OCI-LY7 (cell line): ENCODE measurements around the gene DAND5. TPM values are rescaled to one million over a fixed set of nuclear protein-coding genes. Genes with fewer than 3 reads are reported as not detected.
"Not testable (repeated sequence)": the region's sequence is repeated elsewhere in the genome, so short reads cannot be mapped to it uniquely, and the experiment has no call there.

Experiments used
- BruUV-seq: library from RNA; stranded (reverse); fragments of 400-500 nt; replicated peaks from 2 replicates; lab custom pipeline; 2021; lab: Mats Ljungman, UMichigan
- CTCF ChIA-PET: fragments of 300-600 bp; sonication (Branson Sonifier 250); formaldehyde crosslinking; loops from one replicate; lab custom pipeline; 2022; ENCODE audit warnings: antibody characterized with exemption; ENCODE audit not compliant: unreplicated experiment; lab: Charles Lee
- POLR2A ChIA-PET: fragments of 300-600 bp; sonication (Branson Sonifier 250); formaldehyde crosslinking; loops from one replicate; lab custom pipeline; 2022; ENCODE audit warnings: antibody characterized with exemption; lab: Charles Lee
- DNase-seq: peaks from one replicate; pipeline ENCODE4 v3.0.0-alpha.2; 2015; ENCODE audit warnings: low spot score
- H2AFZ ChIP-seq: fragments of 200-600 bp; sonication (generic), shearing (Covaris generic); 2 replicates; pipeline ENCODE4 v1.6.1; 2014; ENCODE audit warnings: mild to moderate bottlenecking, antibody characterized with exemption, low read length, moderate library complexity
- H3K27ac ChIP-seq: fragments of 200-600 bp; sonication (generic); 2 replicates; pipeline ENCODE4 v1.5.1; 2014; ENCODE audit warnings: mixed run types, low read depth, mild to moderate bottlenecking, moderate library complexity, low read length, inconsistent platforms; ENCODE audit not compliant: poor library complexity, severe bottlenecking
- H3K36me3 ChIP-seq: fragments of 200-600 bp; sonication (generic); 2 replicates; pipeline ENCODE4 v1.6.1; 2014; ENCODE audit warnings: mild to moderate bottlenecking, antibody characterized with exemption, low read length, moderate library complexity, mixed read lengths; ENCODE audit not compliant: insufficient read depth
- H3K4me1 ChIP-seq: fragments of 200-600 bp; sonication (generic); 2 replicates; pipeline ENCODE4 v1.5.1; 2014; ENCODE audit warnings: mild to moderate bottlenecking, low read length; ENCODE audit not compliant: insufficient read depth, poor library complexity, severe bottlenecking
- H3K4me2 ChIP-seq: fragments of 200-600 bp; sonication (generic); 2 replicates; pipeline ENCODE4 v1.6.1; 2014; ENCODE audit warnings: mild to moderate bottlenecking, low read length
- H3K4me3 ChIP-seq: fragments of 200-600 bp; sonication (generic); 2 replicates; pipeline ENCODE4 v1.5.1; 2014; ENCODE audit warnings: mild to moderate bottlenecking, low read depth, low read length; ENCODE audit not compliant: poor library complexity, severe bottlenecking
- H3K79me2 ChIP-seq: fragments of 200-600 bp; sonication (generic); 2 replicates; pipeline ENCODE4 v1.6.1; 2016; ENCODE audit warnings: low read depth, mild to moderate bottlenecking, low read length, moderate library complexity, mixed read lengths; ENCODE audit not compliant: insufficient read depth
- H3K9me2 ChIP-seq: fragments of 200-600 bp; sonication (generic); 2 replicates; pipeline ENCODE4 v1.6.1; 2016; ENCODE audit warnings: mild to moderate bottlenecking, low read length, mixed read lengths; ENCODE audit not compliant: insufficient read depth
- H3K9me3 ChIP-seq: fragments of 200-600 bp; sonication (generic); 2 replicates; pipeline ENCODE4 v1.6.1; 2014; ENCODE audit warnings: mild to moderate bottlenecking, mixed run types, low read length, mixed read lengths
- H4K20me1 ChIP-seq: fragments of 200-600 bp; sonication (generic); 2 replicates; pipeline ENCODE4 v1.6.1; 2014; ENCODE audit warnings: mild to moderate bottlenecking, antibody characterized with exemption, low read length, moderate library complexity, mixed read lengths; ENCODE audit not compliant: insufficient read depth
- EZH2phosphoT487 ChIP-seq: fragments of 200-600 bp; sonication (generic); IDR thresholded peaks from 2 replicates; pipeline ENCODE4 v1.6.1; 2018; ENCODE audit warnings: low read depth, borderline replicate concordance, mild to moderate bottlenecking, mixed run types, antibody characterized with exemption, low read length, moderate library complexity, mixed read lengths
- intact Hi-C: fragments of 100-400 bp; cut with micrococcal nuclease; formaldehyde crosslinking; loops from one replicate; pipeline ENCODE4 v1.10.0; 2022; ENCODE audit not compliant: unreplicated experiment
- total RNA-seq, 2 experiments: library from RNA; depleted of rRNA in 1 of 2; stranded (reverse); fragments of >200 nt in 1 of 2; shearing (Covaris generic) in 1 of 2; gene quantifications; 2 replicates each; pipeline ENCODE4 v1.2.3, GENCODE V29; 2014 to 2022
- TF ChIP-seq, protein P1 (sequence below): fragments of 200-600 bp; sonication (generic); conservative IDR thresholded peaks from 2 replicates; pipeline ENCODE4 v1.5.1; 2014; ENCODE audit warnings: mild to moderate bottlenecking, antibody characterized with exemption, low read length, moderate library complexity, mixed read lengths

DAND5 gene
- total RNA-seq, 2 experiments from 2014 or later = 0.06 to 0.84 TPM

DNA sequence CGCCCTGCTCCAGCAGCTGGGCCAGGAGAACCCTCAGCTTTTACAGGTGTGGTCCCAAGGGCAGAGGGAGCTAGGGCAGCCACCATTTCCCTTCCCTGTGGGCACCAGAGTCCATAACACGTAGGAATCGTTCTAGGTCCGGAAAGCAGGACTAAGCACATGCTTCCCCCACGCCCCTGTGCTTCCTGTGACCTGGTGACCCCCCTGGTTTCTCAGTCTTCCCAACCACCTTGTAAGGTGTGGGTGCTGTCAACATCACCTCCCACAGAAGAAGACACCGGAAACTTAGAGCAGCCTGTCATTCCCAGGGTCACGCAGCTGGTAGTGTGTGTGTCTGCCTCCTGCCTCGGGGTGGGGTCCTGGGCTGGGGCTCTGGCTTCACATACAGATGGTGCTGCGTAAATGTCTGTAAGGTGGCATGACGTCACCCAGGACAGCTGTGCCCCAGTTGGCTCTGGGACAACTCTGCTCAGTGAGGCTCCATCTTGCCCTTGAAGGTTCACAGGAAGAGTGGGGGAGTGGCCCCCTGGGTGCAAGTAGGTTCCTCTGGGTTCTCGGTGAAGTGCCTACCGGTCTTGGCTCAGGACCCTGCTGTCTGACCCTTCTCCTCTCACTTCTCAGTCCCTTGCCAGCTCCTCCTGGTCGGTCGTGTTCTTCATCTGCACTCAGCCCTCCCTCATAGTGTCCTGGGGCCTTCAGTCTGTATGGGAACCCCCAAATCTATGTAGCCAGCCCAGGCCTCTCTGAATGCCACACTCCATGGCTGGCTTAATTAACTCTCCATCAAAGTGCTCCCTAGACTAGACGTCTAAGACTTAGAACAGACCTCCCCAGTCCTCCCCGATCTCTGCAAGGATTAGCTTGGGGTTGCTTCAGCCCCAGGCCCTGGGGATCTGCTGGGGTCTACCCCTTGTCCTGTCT is 19.8 kb upstream of the DAND5 start:
- TF ChIP-seq, protein P1, sequence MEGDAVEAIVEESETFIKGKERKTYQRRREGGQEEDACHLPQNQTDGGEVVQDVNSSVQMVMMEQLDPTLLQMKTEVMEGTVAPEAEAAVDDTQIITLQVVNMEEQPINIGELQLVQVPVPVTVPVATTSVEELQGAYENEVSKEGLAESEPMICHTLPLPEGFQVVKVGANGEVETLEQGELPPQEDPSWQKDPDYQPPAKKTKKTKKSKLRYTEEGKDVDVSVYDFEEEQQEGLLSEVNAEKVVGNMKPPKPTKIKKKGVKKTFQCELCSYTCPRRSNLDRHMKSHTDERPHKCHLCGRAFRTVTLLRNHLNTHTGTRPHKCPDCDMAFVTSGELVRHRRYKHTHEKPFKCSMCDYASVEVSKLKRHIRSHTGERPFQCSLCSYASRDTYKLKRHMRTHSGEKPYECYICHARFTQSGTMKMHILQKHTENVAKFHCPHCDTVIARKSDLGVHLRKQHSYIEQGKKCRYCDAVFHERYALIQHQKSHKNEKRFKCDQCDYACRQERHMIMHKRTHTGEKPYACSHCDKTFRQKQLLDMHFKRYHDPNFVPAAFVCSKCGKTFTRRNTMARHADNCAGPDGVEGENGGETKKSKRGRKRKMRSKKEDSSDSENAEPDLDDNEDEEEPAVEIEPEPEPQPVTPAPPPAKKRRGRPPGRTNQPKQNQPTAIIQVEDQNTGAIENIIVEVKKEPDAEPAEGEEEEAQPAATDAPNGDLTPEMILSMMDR = no peak
- TF ChIP-seq EZH2phosphoT487 = no peak
- H3K36me3 ChIP-seq = peaks cover 89% of the 10 kb centered on the region
- no peak for DNase-seq

DNA sequence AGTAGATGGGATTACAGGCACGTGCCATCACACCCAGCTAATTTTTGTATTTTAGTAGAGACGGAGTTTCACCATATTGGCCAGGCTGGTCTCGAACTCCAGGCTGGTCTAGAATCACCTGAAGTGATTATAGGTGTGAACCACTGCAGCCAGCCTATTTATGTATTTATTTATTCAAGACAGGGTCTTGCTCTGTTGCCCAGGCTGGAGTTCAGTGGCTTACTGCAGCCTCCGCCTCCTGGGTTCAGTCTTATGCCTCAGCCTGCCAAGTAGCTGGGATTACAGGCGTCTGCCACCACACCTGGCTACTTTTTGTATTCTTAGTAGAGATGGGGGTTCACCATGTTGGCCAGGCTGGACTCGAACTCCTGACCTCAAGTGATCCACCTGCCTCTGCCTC is 17.3 kb upstream of the DAND5 start:
- BruUV-seq, H3K27ac ChIP-seq, intact Hi-C loops, H2AFZ ChIP-seq, H3K4me2 ChIP-seq, H3K4me3 ChIP-seq, POLR2A ChIA-PET, H4K20me1 ChIP-seq, DNase-seq, H3K9me2 ChIP-seq, H3K9me3 ChIP-seq, CTCF ChIA-PET: not testable (repeated sequence)
- Histone ChIP-seq H3K36me3 (peaks cover 83% of the 10 kb centered on the region), H3K79me2 (peaks cover 34% of the 10 kb centered on the region), H3K4me1 (peaks cover 39% of the 10 kb centered on the region)

More for the DNA sequence above, 19.8 kb upstream of the DAND5 start:
- Histone ChIP-seq H3K27ac (no peak overlapping the region), H3K4me3 (no peak overlapping the region), H2AFZ (no peak overlapping the region), H3K4me1 (peaks cover 36% of the 10 kb centered on the region), H3K9me3 (no peaks in the 10 kb centered on the region), H3K4me2 (no peak overlapping the region), H3K9me2 (no peaks in the 10 kb centered on the region), H4K20me1 (0 out of 2 replicates have a peak, but pooled peaks cover 10% of the 10 kb centered on the region), H3K79me2 (peaks cover 23% of the 10 kb centered on the region)
- ChIA-PET CTCF (no interaction called here), POLR2A (no interaction called here)
- no TSS peak for BruUV-seq
- intact Hi-C loops = no loop called here

DNA sequence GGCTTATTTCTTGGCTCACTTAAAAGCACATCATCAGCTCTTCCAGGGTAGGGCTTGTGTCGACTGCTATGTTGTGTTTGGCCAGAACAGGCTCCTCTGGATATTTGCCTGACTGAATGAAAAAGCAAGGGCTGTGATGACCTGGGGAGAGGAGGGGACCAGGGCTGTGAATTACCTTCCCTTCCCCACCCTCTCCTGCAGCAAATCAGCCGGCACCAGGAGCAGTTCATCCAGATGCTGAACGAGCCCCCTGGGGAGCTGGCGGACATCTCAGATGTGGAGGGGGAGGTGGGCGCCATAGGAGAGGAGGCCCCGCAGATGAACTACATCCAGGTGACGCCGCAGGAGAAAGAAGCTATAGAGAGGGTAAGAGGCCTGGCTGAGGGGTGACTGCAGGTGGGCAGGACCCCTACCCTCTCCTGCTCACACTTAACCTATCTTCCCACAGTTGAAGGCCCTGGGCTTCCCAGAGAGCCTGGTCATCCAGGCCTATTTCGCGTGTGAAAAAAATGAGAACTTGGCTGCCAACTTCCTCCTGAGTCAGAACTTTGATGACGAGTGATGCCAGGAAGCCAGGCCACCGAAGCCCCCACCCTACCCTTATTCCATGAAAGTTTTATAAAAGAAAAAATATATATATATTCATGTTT is 16.8 kb upstream of the DAND5 start:
- POLR2A ChIA-PET = interaction anchor here (0.6 kb wide), 1 partner anchor 15 kb away, joined by 5 read pairs; no protein-coding TSS in a partner anchor
- H3K27ac ChIP-seq = no peak overlapping the region
- H3K4me1 ChIP-seq = peaks cover 36% of the 10 kb centered on the region
- peaks cover 77% of the 10 kb centered on the region for H3K36me3 ChIP-seq
- no peak overlapping the region for H2AFZ ChIP-seq
- no peak overlapping the region for H3K4me2 ChIP-seq
- H4K20me1 ChIP-seq = no peaks in the 10 kb centered on the region
- no peaks in the 10 kb centered on the region for H3K9me3 ChIP-seq
- intact Hi-C loops = no loop called here
- no peak for TF ChIP-seq EZH2phosphoT487
- TF ChIP-seq, protein P1 = no peak
- peaks cover 34% of the 10 kb centered on the region; the same call in 1 of the 2 replicates for H3K79me2 ChIP-seq
- CTCF ChIA-PET = interaction anchor here (0.6 kb wide), 2 partner anchors 10 to 188 kb away, joined by 3 to 4 read pairs; no protein-coding TSS in a partner anchor
- no peak for DNase-seq
- BruUV-seq = no TSS peak
- H3K9me2 ChIP-seq = no peaks in the 10 kb centered on the region
- H3K4me3 ChIP-seq = no peak overlapping the region
